Loucy (cell line): Measurements from ENCODE around the gene CNKSR3.

Experiments
- H2AFZ ChIP-seq: fragments of 200-600 bp; sonication (generic); 2 replicates; pipeline ENCODE4 v1.6.0; 2016; ENCODE audit warnings: antibody characterized with exemption, mild to moderate bottlenecking, low read length, moderate library complexity
- H3F3A ChIP-seq: fragments of 200-600 bp; 2 replicates; pipeline ENCODE4 v1.6.0; 2016; ENCODE audit warnings: antibody characterized with exemption, low read depth, mild to moderate bottlenecking
- H3K27me3 ChIP-seq: fragments of 200-600 bp; sonication (generic); 2 replicates; pipeline ENCODE4 v1.6.1; 2014; ENCODE audit warnings: low read length, mild to moderate bottlenecking; ENCODE audit not compliant: insufficient read depth, poor library complexity, severe bottlenecking
- H3K36me3 ChIP-seq: fragments of 200-600 bp; sonication (generic); 2 replicates; pipeline ENCODE4 v1.6.1; 2016; ENCODE audit warnings: low read length; ENCODE audit not compliant: insufficient read depth
- H3K4me1 ChIP-seq: fragments of 200-600 bp; sonication (generic); 2 replicates; pipeline ENCODE4 v1.5.1; 2014; ENCODE audit warnings: low read length, mild to moderate bottlenecking; ENCODE audit not compliant: insufficient read depth, poor library complexity, severe bottlenecking
- H3K4me2 ChIP-seq: fragments of 200-600 bp; sonication (generic); 2 replicates; pipeline ENCODE4 v1.6.0; 2014; ENCODE audit warnings: antibody characterized with exemption, low read length, low read depth, mild to moderate bottlenecking; ENCODE audit not compliant: poor library complexity, severe bottlenecking
- H3K4me3 ChIP-seq: fragments of 200-600 bp; sonication (generic); 2 replicates; pipeline ENCODE4 v1.5.1; 2014; ENCODE audit warnings: low read length, mild to moderate bottlenecking, mixed read lengths; ENCODE audit not compliant: poor library complexity, severe bottlenecking
- H3K79me2 ChIP-seq: fragments of 200-600 bp; sonication (generic); 2 replicates; pipeline ENCODE4 v1.6.1; 2014; ENCODE audit warnings: low read length; ENCODE audit not compliant: insufficient read depth
- H3K9ac ChIP-seq: fragments of 200-600 bp; sonication (generic); 2 replicates; pipeline ENCODE4 v1.6.0; 2014; ENCODE audit warnings: mild to moderate bottlenecking, low read depth, low read length, moderate library complexity; ENCODE audit not compliant: poor library complexity, severe bottlenecking
- H3K9me2 ChIP-seq: fragments of 200-600 bp; sonication (generic); replicated peaks from 2 replicates; pipeline ENCODE4 v1.6.1; 2016; ENCODE audit warnings: low read depth, low read length, mixed read lengths
- H3K9me3 ChIP-seq: fragments of 200-600 bp; sonication (generic); 2 replicates; pipeline ENCODE4 v1.6.1; 2014; ENCODE audit warnings: mild to moderate bottlenecking, antibody characterized with exemption, low read length, low read depth; ENCODE audit not compliant: insufficient read depth
- H4K20me1 ChIP-seq: fragments of 200-600 bp; sonication (generic); 2 replicates; pipeline ENCODE4 v1.6.0; 2014; ENCODE audit warnings: antibody characterized with exemption, low read length, mild to moderate bottlenecking; ENCODE audit not compliant: insufficient read depth, poor library complexity, severe bottlenecking
- CTCF ChIP-seq: fragments of 200-600 bp; sonication (generic); conservative IDR thresholded peaks from 2 replicates; pipeline ENCODE4 v1.5.1; 2014; ENCODE audit warnings: mild to moderate bottlenecking, antibody characterized with exemption, low read length
- EZH2phosphoT487 ChIP-seq: fragments of 200-600 bp; IDR thresholded peaks from 2 replicates; pipeline ENCODE4 v1.6.1; 2018; ENCODE audit warnings: antibody characterized with exemption, mild to moderate bottlenecking, moderate library complexity, borderline replicate concordance

Gene CNKSR3

DNA sequence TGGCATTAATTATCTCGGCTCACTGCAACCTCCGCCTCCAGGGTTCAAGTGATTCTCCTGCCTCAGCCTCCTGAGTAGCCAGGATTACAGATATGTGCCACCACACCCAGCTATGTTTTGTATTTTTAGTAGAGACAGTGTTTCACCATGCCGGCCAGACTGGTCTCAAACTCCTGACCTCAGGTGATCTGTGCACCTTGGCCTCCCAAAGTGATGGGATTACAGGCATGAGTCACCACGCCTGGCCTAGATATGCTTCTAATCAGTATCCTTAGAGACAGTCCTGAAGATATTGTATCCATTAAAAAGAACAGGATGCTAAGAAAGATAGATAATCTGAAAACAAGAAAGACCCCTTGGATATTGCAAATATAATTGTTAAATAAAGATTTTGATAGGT, 150.8 kb downstream of the CNKSR3 start:
- TF ChIP-seq CTCF (no peak), EZH2phosphoT487 (no peak)
- Histone ChIP-seq H3K27me3 (no peaks in the 10 kb centered on the region), H3K9me3 (no peaks in the 10 kb centered on the region), H3K4me3 (no peak overlapping the region), H3K9me2 (no peaks in the 10 kb centered on the region), H3K79me2 (no peaks in the 10 kb centered on the region), H3K4me2 (no peak overlapping the region), H4K20me1 (no peaks in the 10 kb centered on the region), H3K9ac (no peak overlapping the region), H3F3A (no peaks in the 10 kb centered on the region), H3K36me3 (no peaks in the 10 kb centered on the region), H2AFZ (no peak overlapping the region), H3K4me1 (no peaks in the 10 kb centered on the region)

GRCh38 chr6:154359161-154359574, 151.3 kb downstream of the CNKSR3 start:
- Histone ChIP-seq H3K79me2 (no peaks in the 10 kb centered on the region), H3K4me1 (no peaks in the 10 kb centered on the region), H3K9ac (no peak overlapping the region), H3F3A (no peaks in the 10 kb centered on the region), H2AFZ (no peak overlapping the region), H3K36me3 (no peaks in the 10 kb centered on the region), H3K27me3 (no peaks in the 10 kb centered on the region), H3K9me2 (no peaks in the 10 kb centered on the region), H3K9me3 (no peaks in the 10 kb centered on the region), H3K4me3 (no peak overlapping the region), H3K4me2 (no peak overlapping the region), H4K20me1 (no peaks in the 10 kb centered on the region)
- TF ChIP-seq CTCF (no peak), EZH2phosphoT487 (no peak)

DNA sequence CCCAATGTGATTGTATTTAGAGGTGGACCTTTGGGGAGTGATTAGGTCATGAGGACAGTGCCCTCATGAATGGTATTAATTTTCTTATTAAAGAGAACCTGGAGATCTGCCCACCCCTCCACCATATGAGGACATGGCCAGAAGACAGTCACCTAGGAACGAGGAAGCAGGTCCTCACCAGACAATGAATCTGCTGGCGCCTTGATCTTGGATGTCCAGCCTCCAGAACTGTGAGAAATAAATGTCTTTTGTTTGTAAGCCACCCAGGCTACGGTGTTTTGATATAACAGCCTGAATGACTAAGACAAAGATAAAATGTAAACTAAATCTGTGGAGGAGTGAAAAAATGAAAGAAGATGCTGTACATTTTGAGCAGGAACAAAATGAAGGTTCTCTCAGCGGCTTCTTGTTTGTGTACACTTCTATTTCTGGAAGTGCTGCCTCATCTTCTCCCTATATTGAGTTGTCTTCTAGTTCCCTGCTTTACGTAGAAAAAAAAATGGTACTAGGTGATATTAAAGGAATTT, 152.4 kb downstream of the CNKSR3 start:
- no peak overlapping the region for H3K4me3 ChIP-seq
- no peaks in the 10 kb centered on the region for H3K9me2 ChIP-seq
- H3K27me3 ChIP-seq: no peaks in the 10 kb centered on the region
- H3F3A ChIP-seq: no peaks in the 10 kb centered on the region
- H3K79me2 ChIP-seq: no peaks in the 10 kb centered on the region
- H3K4me1 ChIP-seq: no peaks in the 10 kb centered on the region
- H3K9ac ChIP-seq: no peak overlapping the region
- no peaks in the 10 kb centered on the region for H3K9me3 ChIP-seq
- H2AFZ ChIP-seq: no peak overlapping the region
- TF ChIP-seq EZH2phosphoT487: no peak
- no peaks in the 10 kb centered on the region for H4K20me1 ChIP-seq
- no peaks in the 10 kb centered on the region for H3K36me3 ChIP-seq
- no peak overlapping the region for H3K4me2 ChIP-seq

DNA sequence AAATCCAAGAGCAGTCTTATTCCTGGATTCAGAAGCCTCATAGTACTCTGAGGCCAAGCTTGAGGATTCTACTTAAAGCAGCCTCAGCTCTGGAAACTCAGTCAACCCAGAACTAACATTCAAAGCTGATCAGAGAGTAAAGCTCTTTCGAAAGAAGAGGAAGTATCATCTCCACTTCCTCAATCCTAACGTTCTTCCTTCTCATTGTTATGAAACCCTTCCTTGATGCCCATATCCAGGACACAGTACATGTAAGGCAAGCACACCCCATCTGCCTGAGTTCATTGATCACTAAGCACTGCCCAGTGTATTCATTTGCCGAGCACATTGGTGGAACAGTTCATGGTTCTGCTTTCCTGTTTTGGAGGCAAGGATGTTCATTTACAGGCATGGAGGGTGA, 153.8 kb downstream of the CNKSR3 start, which contains the start of gene IPCEF1:
Gene IPCEF1, minus strand, starts transcription at position 114 of the 400 bp plus-strand sequence. CDS start 90,856 bp downstream, outside the sequence.
- Histone ChIP-seq H2AFZ (no peak within 1 kb of the TSS; the same call in 1 of the 2 replicates), H3F3A (no peaks in the 10 kb centered on the region), H3K4me1 (no peaks in the 10 kb centered on the region), H3K9ac (no peak within 1 kb of the TSS), H3K4me2 (no peak within 1 kb of the TSS), H3K9me2 (no peaks in the 10 kb centered on the region), H4K20me1 (no peaks in the 10 kb centered on the region), H3K4me3 (no peak within 1 kb of the TSS), H3K79me2 (no peaks in the 10 kb centered on the region), H3K27me3 (no peaks in the 10 kb centered on the region), H3K36me3 (no peaks in the 10 kb centered on the region), H3K9me3 (no peaks in the 10 kb centered on the region)
- TF ChIP-seq EZH2phosphoT487: no peak
- TF ChIP-seq CTCF: no peak
